Measurements from ENCODE around the gene SLCO4A1.
A peak's percentile ranks its signal among the peaks of the same experiment; 100 is the strongest.

SLCO4A1 gene

GRCh38 chr20:62716198-62716940 lies 74.1 kb downstream of the SLCO4A1 start:
- peak; percentile 12 to 20 for DNase-seq (ENCODE audit: low read depth in 2 of 2)

GRCh38 chr20:62716941-62717310 lies 74.6 kb downstream of the SLCO4A1 start:
- no peak for DNase-seq (ENCODE audit: low read depth in 2 of 2)

GRCh38 chr20:62717933-62718332 lies 75.6 kb downstream of the SLCO4A1 start:
- DNase-seq (ENCODE audit: low read depth in 2 of 2) = no peak

- no peak for DNase-seq (ENCODE audit: low read depth in 2 of 2)
Observed at GRCh38 chr20:62718546-62718945, 76.2 kb downstream of the SLCO4A1 start.

GRCh38 chr20:62719250-62719935 lies 77.1 kb downstream of the SLCO4A1 start:
- no peak for DNase-seq (ENCODE audit: low read depth in 2 of 2)
